ENCODE data around the gene CXorf58. TPM values are rescaled to one million over a fixed set of nuclear protein-coding genes. Genes with fewer than 3 reads are reported as not detected.
"Not testable (repeated sequence)": the region's sequence is repeated elsewhere in the genome, so short reads cannot be mapped to it uniquely, and the experiment has no call there.

CXorf58 gene, protein sequence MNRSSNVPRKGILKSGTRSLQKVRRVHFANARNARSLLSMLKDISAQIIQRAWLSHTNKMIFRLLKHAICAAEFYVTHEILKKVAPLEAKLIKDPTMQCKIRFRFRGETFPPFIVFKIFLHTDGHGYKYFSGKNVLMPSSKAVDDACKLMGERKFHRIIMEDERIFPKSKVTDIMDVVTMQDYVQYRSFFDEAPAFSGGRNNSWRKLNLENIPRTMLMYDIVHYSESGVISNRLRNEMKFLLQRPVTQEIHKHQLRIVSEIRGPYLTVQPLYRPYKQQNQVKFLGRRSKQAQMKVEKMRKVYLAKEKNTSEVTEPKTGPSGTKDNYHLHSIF
- polyA plus RNA-seq (2011; rRNA removed) (not detected in 2 replicates), polyA minus RNA-seq (2011; rRNA and poly(A)+ RNA removed) (not detected in 2 replicates)

DNA sequence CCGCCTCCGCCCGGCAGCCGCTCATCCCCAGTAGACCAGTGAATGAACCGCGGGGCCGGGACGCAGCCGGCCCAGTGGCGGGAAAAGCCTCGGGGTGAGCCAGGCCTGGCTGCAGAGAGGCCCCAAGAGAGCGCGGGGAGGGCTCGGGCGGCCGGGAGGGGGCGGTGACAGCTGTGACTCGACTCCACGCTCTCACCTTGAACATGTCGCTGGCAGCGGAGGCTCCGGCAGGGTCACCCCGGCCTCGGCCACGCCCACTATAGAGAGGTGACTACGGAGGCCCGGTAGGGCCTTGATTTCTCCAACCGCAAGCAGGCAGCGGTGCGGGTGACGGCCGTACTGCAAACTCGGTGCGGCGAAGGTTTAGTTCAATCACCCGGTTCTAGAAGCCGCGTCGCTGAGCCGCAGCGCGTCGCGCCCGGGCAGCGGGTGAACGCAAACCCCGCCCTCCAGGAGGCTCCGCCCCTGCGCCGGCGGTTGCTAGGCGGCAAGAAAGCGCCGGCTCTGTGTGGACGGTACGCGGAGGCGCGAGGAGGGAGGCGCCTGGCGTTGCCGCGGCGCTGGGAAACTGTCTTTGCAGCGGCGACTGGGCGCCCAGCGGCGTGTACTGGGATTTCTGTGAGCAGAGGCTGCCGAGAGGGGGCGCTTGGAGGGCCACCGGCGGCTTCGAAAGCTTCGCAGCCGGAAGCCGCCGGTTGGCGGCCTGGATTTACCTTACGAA is at the start of gene CXorf58, which contains the start of gene APOO:
Gene CXorf58 (plus strand): TSS at position 509 of the 721 bp plus-strand sequence. CDS start 2,297 bp downstream, outside the sequence.
Gene APOO (minus strand): TSS at position 441 of the 721 bp plus-strand sequence. CDS start 236 bp downstream, at position 205.
- Histone ChIP-seq H3K27ac (ENCODE audit: low read depth, low read length) (peak within 1 kb of the TSS; percentile 52), H3K4me3 (ENCODE audit: low read depth, low read length) (peak within 1 kb of the TSS; percentile 68), H3K9me3 (ENCODE audit: control insufficient read depth, insufficient read depth, low read length) (no peaks in the 10 kb centered on the region; the same call in 1 of the 2 replicates), H3K27me3 (ENCODE audit: control insufficient read depth, insufficient read depth, low read length) (no peaks in the 10 kb centered on the region)
- CTCF ChIA-PET: interaction anchor here (0.7 to 3.1 kb wide), 7 partner anchors 17 to 335 kb away, joined by 3 to 15 read pairs (median 4); partner anchors contain the start of gene EIF2S3
- POLR2A ChIA-PET: interaction anchor here (0.7 to 2.4 kb wide), 4 partner anchors 123 to 146 kb away, joined by 3 to 6 read pairs (median 4); partner anchors contain the start of gene SAT1
- TF ChIP-seq, protein P1, sequence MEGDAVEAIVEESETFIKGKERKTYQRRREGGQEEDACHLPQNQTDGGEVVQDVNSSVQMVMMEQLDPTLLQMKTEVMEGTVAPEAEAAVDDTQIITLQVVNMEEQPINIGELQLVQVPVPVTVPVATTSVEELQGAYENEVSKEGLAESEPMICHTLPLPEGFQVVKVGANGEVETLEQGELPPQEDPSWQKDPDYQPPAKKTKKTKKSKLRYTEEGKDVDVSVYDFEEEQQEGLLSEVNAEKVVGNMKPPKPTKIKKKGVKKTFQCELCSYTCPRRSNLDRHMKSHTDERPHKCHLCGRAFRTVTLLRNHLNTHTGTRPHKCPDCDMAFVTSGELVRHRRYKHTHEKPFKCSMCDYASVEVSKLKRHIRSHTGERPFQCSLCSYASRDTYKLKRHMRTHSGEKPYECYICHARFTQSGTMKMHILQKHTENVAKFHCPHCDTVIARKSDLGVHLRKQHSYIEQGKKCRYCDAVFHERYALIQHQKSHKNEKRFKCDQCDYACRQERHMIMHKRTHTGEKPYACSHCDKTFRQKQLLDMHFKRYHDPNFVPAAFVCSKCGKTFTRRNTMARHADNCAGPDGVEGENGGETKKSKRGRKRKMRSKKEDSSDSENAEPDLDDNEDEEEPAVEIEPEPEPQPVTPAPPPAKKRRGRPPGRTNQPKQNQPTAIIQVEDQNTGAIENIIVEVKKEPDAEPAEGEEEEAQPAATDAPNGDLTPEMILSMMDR (IDR thresholded peaks at IDR 0.05; ENCODE audit: low read depth, low read length): peak; percentile 67
- peak; percentile 77 for DNase-seq (ENCODE audit: low read depth, low spot score)

DNA sequence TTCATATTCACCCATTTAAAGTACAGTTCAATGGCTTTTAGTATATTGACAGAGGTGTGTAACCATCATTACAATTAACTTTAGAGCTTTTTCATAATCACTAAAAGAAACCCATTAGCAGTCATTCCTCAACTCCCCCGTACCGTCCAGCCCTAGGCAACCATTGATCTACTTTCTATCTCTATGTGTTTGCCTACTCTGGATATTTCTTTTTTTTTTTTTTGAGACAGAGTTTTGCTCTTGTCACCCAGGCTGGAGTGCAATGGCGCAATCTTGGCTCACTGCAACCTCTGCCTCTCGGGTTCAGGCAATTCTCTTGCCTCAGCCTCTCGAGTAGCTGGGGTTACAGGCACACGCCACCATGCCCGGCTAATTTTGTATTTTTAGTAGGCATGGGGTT is 48.6 kb upstream of the CXorf58 start:
- H3K27me3 ChIP-seq (ENCODE audit: control insufficient read depth, insufficient read depth, low read length); H3K4me3 ChIP-seq (ENCODE audit: low read depth, low read length); CTCF ChIA-PET; DNase-seq (ENCODE audit: low read depth, low spot score); H3K9me3 ChIP-seq (ENCODE audit: control insufficient read depth, insufficient read depth, low read length); POLR2A ChIA-PET; H3K27ac ChIP-seq (ENCODE audit: low read depth, low read length): not testable (repeated sequence)

DNA sequence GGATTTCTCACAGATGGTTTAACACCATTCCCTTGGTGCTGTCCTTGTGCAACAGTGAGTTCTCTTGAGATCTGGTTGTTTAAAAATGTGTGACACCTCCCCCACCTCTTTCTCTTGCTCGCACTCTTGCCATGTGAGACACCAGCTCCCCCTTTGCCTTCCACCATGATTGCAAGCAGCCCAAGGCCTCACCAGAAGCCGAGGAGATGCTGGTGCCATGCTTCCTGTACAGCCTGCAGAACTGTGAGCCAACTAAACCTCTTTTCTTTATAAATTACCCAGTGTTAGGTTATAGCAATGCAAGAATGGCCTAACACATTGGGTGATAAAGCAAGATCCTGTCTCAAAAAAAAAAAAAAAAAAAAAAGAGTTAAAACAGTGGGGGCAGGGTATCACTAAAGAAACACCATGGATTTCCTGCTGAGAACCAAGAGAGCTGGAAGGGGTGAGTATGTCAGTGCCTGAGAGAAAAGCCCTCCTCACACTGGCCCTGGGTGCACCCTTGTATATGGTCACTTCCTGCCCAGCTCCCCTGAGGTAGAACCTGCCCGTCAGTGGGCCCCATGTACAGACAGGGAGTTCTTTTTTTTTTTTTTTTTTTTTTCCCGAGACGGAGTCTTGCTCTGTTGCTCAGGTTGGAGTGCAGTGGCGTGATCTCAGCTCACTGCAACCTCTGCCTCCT is 46.5 kb upstream of the CXorf58 start:
- ChIA-PET CTCF (no interaction called here), POLR2A (no interaction called here)
- TF ChIP-seq, protein P1 (IDR thresholded peaks at IDR 0.05; ENCODE audit: low read depth, low read length): no peak
- no peak overlapping the region for H3K4me3 ChIP-seq (ENCODE audit: low read depth, low read length)
- H3K27ac ChIP-seq (ENCODE audit: low read depth, low read length): no peak overlapping the region
- no peaks in the 10 kb centered on the region for H3K27me3 ChIP-seq (ENCODE audit: control insufficient read depth, insufficient read depth, low read length)
- DNase-seq (ENCODE audit: low read depth, low spot score): no peak
- H3K9me3 ChIP-seq (ENCODE audit: control insufficient read depth, insufficient read depth, low read length): no peaks in the 10 kb centered on the region

DNA sequence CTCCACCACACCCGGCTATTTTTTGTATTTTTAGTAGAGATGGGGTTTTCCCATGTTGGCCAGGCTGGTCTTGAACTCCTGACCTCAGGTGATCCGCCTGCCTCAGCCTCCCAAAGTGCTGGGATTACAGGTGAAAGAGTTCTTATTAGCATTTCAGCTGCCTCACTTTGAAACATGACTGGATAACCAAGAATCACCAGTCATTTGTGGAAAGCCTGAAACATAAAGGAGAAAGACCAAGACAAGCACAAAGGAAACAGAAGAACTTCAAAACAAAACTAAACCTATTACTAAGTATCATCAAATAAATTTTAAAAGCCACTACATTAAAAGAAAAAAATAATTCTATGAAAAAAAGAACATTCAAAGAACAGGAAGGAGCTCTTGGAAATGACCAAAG is 45.9 kb upstream of the CXorf58 start:
- H3K4me3 ChIP-seq (ENCODE audit: low read depth, low read length); DNase-seq (ENCODE audit: low read depth, low spot score); H3K27me3 ChIP-seq (ENCODE audit: control insufficient read depth, insufficient read depth, low read length); H3K27ac ChIP-seq (ENCODE audit: low read depth, low read length); H3K9me3 ChIP-seq (ENCODE audit: control insufficient read depth, insufficient read depth, low read length); CTCF ChIA-PET; POLR2A ChIA-PET: not testable (repeated sequence)

DNA sequence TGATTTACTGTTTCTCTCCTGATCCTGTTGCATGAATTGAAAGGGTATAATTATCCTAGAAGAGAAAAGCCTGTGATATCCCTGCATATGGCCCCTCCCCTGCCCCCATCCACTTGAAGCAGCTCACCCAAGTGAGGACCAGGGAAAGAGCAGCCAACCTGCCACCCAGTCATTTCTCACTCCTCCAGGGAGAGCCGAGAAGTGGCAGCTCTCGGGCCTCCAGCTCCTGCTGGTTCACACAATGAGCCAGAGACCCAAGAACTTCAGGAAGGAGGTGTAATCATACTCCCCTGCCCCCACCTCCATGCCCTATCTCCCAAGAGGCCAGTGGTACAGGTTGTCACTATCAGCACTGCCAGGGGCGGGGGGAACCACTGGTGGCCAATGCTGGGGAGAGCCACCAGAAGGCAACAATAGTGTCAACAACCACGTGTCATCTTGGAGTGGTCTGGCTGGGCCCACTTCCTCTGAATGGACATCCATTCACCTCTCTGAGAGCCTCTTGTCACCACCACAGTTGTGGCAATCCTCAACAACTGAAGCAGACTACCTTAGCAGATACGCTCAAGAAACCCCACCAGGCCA is 43.0 kb upstream of the CXorf58 start:
- Histone ChIP-seq H3K9me3 (ENCODE audit: control insufficient read depth, insufficient read depth, low read length) (no peaks in the 10 kb centered on the region), H3K4me3 (ENCODE audit: low read depth, low read length) (no peak overlapping the region), H3K27ac (ENCODE audit: low read depth, low read length) (no peak overlapping the region), H3K27me3 (ENCODE audit: control insufficient read depth, insufficient read depth, low read length) (no peaks in the 10 kb centered on the region)
- no peak for DNase-seq (ENCODE audit: low read depth, low spot score)
- ChIA-PET CTCF (no interaction called here), POLR2A (no interaction called here)
- TF ChIP-seq, protein P1 (IDR thresholded peaks at IDR 0.05; ENCODE audit: low read depth, low read length): no peak

Measured in AG04450 (cell line).